ENCODE results near the gene CACNG3.

CACNG3 gene

GRCh38 chr16:24255456-24256371 is at the start of gene CACNG3:
Gene CACNG3, plus strand, starts transcription at chr16:24256335. Its CDS starts 420 bp downstream, at chr16:24256755.
- no peak for TF ChIP-seq CTCF (IDR thresholded peaks at IDR 0.05; ENCODE audit: insufficient read depth, low read depth, low read length, missing control alignments)

GRCh38 chr16:24206926-24207325 is 49.2 kb upstream of the CACNG3 start:
- no peak overlapping the region for H3K4me3 ChIP-seq (ENCODE audit: low read length)
- TF ChIP-seq CTCF (IDR thresholded peaks at IDR 0.05; ENCODE audit: insufficient read depth, low read depth, low read length, missing control alignments): no peak
- no peak for DNase-seq (ENCODE audit: low read depth)

More at GRCh38 chr16:24255456-24256371, at the start of gene CACNG3:
- no peak within 1 kb of the TSS for H3K4me3 ChIP-seq (ENCODE audit: low read length)
- DNase-seq (ENCODE audit: low read depth): peak; percentile 43

- no peak for TF ChIP-seq CTCF (IDR thresholded peaks at IDR 0.05; ENCODE audit: insufficient read depth, low read depth, low read length, missing control alignments)
- no peak overlapping the region for H3K4me3 ChIP-seq (ENCODE audit: low read length)
- DNase-seq (ENCODE audit: low read depth): no peak
Observed at GRCh38 chr16:24208710-24209109, 47.4 kb upstream of the CACNG3 start.

GRCh38 chr16:24214992-24215391 is 41.1 kb upstream of the CACNG3 start:
- H3K4me3 ChIP-seq (ENCODE audit: low read length): no peak overlapping the region
- DNase-seq (ENCODE audit: low read depth): no peak
- no peak for TF ChIP-seq CTCF (IDR thresholded peaks at IDR 0.05; ENCODE audit: insufficient read depth, low read depth, low read length, missing control alignments)

GRCh38 chr16:24216961-24217360 is 39.2 kb upstream of the CACNG3 start:
- DNase-seq (ENCODE audit: low read depth): no peak
- no peak overlapping the region for H3K4me3 ChIP-seq (ENCODE audit: low read length)
- TF ChIP-seq CTCF (IDR thresholded peaks at IDR 0.05; ENCODE audit: insufficient read depth, low read depth, low read length, missing control alignments): no peak

GRCh38 chr16:24217461-24217860 is 38.7 kb upstream of the CACNG3 start:
- TF ChIP-seq CTCF (IDR thresholded peaks at IDR 0.05; ENCODE audit: insufficient read depth, low read depth, low read length, missing control alignments): no peak
- no peak for DNase-seq (ENCODE audit: low read depth)

More at GRCh38 chr16:24217461-24217860, 38.7 kb upstream of the CACNG3 start:
- H3K4me3 ChIP-seq (ENCODE audit: low read length): no peak overlapping the region
